Pulmonary artery endothelial cell (primary cell): ENCODE results near the gene POU2AF1. TPM values are rescaled to one million over a fixed set of nuclear protein-coding genes. Genes with fewer than 3 reads are reported as not detected.

Experiments
- DNase-seq: peaks from one replicate; pipeline ENCODE4 v3.0.0-alpha.2; 2011; ENCODE audit warnings: low read depth, low spot score
- total RNA-seq: library from RNA; depleted of rRNA; stranded (reverse); fragments of >200 nt; gene quantifications from 2 replicates; pipeline ENCODE4 v1.2.3, GENCODE V29; 2014

Gene POU2AF1, protein sequence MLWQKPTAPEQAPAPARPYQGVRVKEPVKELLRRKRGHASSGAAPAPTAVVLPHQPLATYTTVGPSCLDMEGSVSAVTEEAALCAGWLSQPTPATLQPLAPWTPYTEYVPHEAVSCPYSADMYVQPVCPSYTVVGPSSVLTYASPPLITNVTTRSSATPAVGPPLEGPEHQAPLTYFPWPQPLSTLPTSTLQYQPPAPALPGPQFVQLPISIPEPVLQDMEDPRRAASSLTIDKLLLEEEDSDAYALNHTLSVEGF
- not detected in 2 replicates for total RNA-seq

DNA sequence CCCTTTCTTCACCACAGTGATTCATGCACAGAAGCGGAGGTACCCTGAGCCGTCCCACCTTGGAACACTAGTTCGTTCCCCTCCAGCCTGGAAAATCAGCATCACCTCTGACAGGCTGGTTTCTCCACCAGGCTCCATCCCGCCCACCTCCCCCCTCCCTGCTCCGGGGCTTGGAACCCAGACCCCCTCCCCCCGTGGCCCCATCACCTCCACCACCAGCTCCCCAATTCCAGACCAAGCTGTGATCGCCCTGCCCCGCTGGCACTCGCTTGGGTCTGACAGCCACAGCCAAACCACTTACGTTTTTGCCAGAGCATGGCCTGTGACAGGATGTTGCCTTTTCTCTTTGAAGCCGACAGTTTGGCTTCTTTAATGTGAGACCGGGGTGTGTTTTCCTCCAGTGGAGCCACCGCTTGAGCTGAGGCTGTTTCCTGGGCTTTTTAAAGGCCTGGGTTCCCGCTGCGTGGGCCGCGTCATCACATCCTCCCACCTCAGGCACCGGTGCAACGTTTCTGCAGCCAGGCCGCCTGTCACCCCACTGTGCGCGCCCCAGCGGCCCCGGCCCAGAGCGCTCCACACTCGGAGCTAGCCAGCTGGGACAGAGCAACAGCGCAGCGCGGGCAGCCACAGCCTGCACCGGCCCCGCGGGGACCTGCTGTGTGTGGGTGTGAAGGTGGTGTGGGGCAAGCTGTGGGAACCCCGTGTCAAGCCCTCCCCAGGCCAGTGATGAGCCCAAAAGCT, at the start of gene POU2AF1:
TSS of gene POU2AF1 (minus strand) at position 415 of the 741 bp plus-strand sequence. CDS start at position 317, 98 bp downstream.
- DNase-seq: no peak

DNA sequence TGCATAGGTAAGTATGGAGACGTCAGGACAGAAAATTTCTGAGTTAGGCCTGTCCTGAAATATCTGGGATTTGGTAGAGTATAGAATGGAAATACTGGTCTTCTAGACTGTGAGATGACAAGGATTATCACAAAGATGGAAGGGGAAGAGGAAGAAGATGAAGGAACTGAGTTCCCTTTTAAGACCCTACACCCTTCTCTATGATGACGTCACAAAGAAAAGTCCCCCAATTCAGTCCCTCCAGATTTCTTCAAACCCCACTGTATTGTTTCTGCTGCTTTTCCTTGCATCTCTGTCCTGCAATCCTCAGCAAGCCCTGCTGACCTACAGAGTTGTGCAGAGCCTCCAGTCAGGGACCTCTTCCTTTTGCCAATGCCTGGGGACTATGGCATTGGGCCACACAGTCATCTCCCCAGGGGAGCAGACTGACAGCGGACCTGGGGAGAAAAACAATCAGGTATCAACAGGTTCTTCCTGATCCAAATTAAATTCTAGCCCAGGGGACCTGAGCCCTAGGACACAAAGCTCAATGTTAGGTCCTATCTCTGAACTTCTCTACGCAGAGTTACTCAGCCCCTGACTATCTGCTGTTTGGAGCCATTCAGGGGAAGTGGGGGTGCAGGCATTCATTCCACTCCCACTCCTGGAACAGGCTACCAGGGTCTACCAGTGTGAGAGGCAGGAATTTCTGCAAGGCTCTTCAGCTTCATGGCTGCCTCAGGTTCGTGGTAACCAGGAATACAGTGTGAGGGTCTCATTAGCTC, 49.2 kb upstream of the POU2AF1 start:
- DNase-seq: no peak

DNA sequence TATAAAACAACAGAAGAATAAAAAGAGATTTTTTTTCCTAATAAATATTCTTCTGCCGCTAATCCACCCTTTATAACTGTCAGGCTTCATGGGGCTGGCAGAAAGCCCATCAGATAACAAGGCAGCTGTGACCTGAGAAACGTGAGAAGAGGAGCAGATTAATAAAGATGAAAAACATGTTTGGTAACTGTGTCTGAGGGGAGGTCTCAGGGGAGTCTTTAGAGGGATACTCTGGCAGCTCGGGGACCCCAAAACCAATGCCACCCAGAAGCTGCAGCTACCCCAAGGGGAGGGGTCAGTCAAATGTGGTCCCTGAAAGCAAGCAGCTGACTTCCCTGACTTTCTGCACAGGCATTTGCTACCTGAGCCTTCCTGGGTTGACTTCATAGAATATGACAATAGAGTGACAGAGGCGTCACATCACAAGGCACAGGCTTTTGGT, 48.4 kb upstream of the POU2AF1 start:
- no peak for DNase-seq

DNA sequence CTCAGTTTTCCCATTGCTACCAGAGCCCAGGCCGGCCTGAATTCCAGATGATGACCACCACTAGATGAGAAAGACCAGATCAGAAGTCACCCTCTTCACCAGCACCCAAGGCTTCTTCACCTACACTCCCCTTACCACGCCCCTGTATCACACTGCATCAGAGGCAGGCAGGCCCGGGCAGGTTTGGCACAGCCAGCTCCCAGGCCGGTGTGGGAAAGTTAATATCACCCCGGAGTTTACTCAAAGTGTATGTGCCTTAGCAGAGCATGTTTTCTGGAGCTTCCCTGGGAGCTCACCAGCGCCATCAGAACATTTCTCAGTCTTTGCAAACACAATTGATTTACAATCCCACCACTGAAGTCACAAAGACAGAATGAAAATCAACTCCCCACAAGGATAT, 47.5 kb upstream of the POU2AF1 start:
- no peak for DNase-seq

DNA sequence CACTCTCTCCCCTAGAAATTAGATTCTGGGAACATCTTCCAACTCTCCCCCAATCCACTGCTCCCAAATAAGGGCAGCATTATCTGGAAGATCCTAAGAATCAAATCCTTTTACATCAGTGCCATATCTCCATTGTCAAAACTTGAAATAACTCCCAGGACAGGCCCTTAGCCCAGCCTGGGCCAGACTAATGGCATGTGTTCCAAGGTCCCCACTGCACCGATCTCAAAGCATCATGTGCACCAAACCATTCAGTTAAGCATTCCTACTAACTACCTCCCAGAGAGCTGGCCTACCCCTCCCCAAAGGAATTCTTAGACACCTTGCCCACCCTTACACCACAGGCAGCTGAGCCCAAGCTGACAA, 44.2 kb upstream of the POU2AF1 start:
- no peak for DNase-seq

DNA sequence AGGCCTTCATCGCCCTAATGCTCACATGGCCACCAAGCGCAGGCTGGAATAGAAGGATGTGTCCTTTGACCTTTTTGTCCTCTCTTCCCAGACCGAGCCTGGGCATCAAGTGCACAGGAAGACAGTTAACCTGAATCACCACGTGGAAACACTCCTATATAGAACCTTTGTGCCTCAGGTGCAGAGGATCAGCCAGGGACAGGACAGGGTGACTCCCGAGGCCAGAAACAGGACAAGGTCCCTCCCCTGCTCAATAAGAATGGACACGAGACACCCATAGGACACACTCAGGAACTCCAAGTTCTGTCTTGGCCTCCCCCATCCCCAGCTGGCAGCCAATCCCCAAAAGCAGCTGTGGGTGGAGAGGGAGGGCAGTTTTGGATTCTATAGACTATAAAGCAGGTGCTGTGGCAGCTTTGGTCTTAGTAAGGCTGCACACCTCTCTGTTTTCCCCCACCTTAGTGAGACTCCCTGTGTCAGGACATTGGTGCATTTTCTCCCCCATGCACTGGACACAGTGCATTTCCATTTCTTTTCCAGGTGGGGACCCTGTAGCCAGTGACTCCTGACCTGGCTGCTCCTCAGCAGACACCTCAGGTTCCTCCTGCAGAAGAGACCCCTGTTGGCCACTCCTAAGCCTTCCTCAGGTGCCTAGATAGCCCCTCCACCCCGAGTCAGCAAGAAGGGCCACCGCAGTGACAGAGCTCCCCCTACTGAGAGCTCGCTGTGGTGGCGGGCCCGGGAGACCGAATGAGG, 43.6 kb upstream of the POU2AF1 start:
- DNase-seq: no peak

DNA sequence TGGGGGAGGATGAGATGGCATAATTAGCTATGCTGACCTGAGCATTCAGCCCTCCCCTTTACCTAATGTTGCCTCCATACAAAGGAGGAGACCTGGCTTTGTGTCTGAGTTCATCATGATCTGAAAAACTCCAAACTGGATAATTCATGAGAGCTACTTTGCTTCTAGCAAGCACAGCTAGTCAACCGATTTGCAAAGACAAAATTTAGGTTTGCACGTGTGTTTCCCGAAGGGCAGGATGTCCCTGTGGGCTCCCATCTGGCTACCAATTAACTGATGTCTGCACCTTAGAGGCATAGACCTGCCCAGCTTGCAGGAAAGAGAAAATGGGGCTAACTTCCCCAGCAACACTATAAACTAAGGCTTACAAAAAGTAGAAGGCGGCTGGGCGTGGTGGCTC, 42.2 kb upstream of the POU2AF1 start:
- DNase-seq: no peak

DNA sequence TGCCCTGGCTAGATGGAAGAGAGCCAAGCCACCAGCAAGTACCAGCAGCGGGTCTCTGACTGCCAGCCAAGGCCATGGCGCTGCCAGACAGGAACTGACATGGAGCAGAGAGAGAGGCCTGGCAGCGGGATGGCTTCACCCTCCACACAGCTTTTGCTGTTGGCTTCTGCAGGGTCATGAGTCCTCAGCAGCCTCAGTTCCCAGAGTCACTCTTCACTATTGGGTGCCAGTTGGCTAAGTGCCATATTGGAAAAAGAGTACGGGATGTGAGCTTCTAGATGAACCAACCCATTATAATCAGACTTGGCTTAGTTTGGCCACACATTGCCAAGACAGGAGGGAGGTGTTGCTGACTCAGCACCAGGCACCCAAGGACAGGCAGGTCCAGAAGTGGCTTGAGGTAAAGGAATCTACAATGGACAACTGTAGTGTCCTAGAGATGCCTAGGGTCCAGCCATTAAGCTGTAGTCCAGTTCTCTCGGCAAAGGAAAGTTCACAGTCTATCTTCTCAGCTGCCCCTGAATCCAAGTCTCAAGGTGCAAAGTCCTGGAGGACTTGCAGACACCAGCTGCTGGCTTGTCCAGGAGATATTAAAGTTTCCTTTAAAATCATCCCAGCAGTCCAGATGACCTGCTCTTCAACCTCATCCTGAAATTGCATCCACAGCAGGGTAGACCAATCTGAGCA, 40.7 kb upstream of the POU2AF1 start:
- DNase-seq: no peak

DNA sequence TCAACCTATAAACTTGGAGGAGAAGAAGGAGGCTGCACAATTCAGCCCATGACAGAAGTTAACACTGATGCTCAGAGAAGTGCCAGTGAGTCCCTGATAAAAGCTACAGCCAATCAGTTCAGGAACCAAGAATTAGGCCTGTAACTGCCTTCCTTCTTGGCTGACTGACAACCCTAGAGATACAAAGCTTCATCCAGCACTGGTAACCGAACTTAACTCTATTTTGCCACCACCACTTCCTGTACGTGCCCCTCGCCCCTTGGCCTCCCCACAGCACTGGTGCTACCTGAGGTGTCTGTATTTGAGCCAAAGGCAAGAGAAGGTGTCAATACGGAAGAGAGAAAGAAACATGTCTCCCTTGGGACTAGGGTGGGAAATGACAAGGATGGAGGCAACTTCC, 40.1 kb upstream of the POU2AF1 start:
- DNase-seq: no peak

DNA sequence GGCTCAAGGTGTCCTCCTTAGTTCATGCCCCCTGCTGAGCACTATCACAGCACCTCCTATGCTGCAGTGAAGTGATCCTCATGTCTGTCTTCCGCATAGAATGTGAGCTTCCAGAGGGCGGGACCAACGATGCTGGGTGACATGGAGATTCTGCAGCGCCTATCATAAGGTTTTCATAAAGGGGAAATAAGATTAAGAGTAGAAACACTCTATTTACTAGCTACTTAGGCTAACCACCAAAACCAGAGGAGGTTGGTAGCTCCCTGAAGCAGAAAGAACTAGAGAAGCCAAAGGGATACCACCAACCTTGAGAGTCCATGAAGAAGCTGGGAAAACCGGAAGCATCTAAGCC, 39.3 kb upstream of the POU2AF1 start:
- DNase-seq: no peak

DNA sequence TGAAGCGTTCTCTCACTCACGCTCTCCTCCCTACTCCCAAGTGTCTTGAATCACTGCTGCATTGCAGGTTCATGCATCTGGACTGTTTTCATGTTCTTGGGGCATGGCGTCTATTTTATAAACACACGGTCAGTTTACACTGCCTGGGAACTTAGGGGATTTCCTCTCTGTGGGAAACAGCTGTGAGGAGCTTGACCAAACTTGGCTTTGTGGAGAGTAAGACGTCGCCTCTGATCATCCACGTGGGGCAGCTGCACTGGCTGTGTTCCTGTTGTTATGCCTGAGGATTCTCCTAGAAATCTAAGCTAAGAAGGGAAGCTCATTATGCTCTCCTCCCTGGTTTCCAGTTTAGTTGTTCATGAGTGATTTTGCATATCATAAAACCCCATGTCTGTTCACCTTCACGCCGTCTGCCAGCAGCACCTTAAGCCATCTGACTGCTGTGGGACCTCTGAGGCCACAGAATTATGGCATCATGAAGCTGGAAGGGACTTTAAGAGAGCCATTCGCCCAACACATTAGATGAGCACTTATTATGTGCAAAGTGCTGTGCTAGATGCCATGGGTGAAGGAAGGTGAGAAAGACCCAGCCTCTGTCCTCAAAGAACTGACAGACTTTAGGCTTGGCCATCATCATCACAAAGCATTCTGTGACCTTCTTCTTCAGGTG, 38.8 kb upstream of the POU2AF1 start:
- DNase-seq: no peak

DNA sequence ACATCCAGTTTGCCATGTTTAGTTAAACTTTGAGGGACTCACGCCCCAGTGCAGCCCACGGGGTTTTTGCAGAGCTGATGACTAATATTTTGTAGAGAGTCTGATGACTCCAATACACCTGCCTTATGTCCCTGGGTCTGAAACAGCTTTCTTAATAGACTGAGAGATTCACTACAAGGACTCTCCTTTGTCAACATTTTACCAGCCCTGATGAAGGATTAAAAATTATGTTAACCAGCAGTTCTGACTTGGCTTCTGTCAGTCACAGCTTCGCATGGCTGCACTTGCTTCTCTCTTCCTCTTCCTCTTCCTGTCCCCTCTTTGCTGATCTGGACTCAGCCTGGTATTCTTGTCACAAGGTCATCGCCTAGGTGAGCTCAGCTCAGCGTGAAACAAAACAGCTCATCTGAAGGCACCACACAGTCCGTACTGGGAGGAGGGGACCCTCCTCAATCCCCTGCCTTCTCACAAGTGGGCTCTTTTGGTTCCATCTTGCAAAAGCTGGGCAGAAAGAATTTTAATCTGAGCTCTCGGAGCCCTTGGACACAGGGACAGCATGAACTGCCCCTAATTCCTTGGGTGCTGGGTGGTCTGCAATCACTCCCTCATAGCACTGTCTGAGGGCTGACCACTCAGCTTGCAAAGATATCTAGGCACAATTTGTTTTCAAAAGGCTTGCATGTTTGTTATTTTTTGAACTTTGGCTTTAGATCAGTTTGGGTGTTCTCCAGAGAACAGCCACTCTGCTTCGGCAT, 38.1 kb upstream of the POU2AF1 start:
- DNase-seq: no peak

DNA sequence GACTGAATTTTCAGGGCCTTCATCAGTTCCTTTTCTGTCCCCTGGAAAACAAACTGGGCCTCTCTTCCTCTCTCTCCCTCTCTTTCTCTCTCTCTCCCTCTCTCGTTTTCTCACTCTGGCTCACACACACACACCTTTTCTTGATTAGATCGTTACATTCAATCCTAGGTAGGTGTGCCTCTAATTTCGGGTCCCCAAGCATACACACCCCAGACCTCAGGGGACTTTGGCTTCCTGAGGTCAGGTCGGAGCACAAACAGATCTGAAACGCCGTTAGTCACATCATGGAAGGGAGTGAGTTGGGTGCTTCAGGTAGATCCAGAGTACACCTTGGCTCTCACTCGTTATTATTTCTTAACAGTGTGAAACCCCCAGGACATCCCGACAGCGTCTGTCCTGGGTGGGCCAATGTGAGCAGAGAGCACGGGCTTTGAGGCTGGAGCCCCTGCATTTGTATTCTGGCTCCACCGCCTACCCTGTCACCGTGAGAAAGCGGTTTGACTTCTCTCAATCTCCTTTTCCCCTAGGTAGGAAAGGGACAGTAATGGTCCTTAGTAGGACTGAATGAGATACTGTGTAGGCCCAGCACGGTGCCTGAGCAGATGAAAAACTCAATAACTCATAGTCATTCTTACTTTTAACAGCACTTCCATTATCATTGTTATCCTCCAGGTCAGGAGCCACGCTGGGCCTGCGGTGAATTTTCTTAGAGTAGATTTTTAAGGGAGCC, 37.3 kb upstream of the POU2AF1 start:
- no peak for DNase-seq

DNA sequence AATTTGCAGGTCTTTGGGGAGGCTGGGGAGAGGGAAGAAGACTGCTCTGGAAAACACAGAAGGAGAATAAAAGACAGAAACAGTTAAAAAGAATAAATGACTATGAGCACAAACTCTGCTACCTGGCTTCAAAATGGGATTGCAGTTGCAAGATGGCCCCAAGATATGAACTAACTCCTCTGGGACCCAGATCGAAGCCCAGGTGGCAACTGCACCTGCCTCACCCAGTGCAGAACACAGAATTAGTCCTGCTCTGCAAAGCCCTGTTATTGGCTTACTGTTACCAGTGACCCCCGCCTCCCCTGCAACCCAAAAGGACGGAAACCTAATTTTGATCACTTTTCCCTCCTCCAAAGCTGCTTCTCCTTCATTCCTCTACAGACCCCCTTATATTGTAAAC, 35.9 kb upstream of the POU2AF1 start:
- no peak for DNase-seq

DNA sequence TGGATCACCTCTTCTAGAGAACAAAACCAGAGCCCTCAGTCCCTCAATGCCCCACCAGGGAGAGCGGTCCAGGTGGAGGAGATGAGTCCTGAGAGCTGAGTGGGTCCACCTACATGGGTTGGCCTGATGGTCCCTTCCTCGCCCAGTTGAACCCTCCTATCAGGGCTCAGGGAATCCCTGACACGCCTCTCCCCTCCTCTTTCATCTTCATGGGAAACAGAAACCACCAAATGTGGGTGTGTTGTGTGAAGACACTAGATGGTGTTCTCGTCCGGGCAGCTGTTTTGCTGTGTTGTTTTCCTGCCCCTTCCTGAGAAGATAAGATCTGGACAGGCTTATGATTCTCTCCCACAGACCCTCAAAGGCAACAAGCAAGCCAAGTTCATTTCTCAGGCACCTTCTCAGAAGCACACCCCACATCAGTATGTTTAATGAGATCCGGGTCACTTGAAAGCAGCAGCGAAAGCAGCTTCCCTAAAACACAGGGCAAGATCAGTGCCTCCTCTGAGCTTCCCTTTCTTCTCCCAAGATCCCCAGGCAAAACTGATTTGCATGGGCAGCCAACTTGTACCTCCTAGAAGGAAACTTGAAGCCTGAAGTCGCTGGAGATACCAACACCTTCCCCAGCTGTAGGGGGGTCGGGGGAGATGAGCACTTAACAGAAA, 35.3 kb upstream of the POU2AF1 start:
- no peak for DNase-seq

DNA sequence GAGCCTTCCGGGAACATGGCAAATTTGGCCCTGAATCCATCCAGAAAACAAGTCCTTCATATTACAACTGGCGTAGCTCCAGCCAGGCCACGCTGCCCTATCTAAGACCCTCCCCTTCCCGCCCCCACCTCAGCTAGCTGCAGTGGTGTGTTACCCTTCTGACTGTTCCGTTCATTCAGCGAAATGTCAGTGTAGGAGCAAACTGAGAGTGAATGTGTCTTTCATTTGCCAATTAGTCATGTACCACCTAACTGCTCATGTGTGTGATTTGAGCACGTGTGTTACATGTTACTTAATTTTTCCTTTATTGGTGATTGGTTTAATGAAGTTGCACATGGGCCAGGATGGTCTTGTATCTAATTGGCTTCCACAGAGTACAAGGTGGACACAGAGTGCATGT, 34.8 kb upstream of the POU2AF1 start:
- DNase-seq: no peak

DNA sequence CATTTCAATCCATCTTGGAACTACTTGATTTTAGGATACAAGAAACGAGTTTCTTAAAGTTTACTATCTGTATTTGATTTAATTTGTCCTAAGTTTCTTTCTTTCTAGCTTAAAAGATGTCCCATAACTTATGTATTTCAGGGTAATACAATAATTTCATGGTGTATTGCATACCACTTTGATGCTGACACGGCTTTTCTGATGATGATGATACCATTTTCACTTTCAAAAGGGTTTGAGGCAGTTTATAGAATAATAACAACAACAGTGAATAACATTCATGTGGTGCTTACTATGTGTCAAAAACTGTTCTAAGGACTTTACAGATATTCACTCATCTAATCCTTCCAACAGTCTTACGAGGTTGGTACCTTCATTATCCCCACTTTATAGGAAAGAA, 33.2 kb upstream of the POU2AF1 start:
- DNase-seq: no peak

DNA sequence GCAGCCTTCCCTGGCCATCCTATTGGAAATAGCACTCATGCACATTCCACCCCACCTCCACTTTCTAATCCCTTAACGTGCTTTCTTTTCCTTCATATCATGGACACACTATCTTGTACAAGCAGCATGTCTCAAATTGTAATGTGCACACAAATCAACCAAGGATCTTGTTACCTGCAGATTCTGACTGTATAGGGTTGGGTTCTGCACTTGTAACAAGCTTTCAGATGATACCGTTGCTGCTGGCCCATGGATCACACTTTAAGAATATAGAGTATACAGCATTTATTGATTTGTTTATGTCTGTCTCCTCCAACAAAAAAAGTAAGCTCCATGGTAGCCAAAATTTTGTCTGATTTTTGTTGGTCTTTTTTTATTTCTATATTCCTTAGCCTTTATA, 32.4 kb upstream of the POU2AF1 start:
- DNase-seq: no peak

DNA sequence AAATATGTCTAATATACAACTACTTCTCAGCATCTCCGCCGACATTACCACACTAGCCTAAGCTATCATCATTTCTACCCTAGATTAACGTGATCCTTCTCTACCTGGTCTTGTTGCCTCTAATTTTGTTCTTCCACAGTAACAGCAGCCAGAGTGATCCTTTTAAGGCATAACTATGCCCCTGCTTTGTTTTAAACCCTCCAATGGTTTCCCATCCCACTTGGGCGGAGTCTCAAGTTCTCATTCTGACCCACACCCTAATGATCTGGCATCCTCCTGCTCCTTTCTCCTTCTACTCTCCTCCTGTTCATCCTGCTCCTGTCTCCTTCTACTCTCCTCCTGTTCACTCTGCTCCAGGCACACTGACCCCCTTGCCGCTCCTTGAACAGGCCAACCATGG, 31.9 kb upstream of the POU2AF1 start:
- DNase-seq: no peak
